ENCODE results near the gene AVPR2. TPM values are rescaled to one million over a fixed set of nuclear protein-coding genes. Genes with fewer than 3 reads are reported as not detected.

The AVPR2 gene
- total RNA-seq, result 0.50 TPM in 1 of 2 replicates, not detected in the other

GRCh38 chrX:153903991-153904957 lies at the start of gene AVPR2:
Gene AVPR2 (plus strand): TSS chrX:153904673. CDS start chrX:153905146, 473 bp downstream.

GRCh38 chrX:153885968-153886903 lies 18.2 kb upstream of the AVPR2 start, which contains the start of gene L1CAM:
Gene L1CAM (minus strand): TSS chrX:153886173. CDS start chrX:153875836, 10,337 bp downstream.

DNA sequence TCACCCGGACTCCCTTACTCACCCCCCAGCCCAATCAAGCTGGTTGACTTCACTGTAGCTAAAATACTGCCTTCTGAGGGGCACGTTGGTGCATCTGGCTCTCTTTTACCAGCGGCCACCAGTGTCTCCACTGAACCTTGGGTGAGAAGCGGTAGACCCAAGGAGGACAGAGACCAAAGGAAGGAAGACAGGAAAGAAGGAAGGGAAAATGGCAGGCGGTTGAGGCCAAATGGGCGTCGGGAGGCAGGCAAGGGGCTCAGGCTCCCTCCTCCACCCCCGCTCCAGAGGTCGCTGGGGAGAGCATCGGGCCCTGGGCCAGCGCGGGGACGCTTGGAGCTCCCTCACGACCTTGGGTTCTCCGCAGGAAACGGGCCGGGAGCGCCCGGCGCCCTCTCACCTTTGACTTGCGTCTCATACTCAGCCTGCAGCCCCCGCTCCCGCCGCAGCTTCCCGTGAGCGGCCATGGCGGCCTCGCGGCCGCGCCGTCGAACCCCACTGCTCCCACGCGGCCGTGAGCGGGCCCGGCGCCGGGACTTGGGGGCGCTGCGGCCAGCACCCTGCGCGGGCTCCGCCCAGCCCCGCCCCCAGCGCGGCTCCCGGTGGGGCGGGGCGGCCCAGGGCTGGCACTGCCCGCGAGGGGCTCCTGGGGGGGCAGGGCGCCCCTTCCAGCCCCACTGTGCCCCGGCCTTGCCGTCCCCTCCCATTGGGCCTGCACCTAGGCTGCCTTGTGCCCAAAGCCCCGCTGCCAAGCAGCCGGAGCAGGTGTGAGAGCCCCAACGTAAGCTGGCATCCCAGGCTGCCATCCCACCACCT lies 21.5 kb downstream of the AVPR2 start, which contains the start of gene ARHGAP4:
Gene ARHGAP4, minus strand, starts transcription at position 526 of the 813 bp plus-strand sequence. Its CDS starts 62 bp downstream, at position 464.

DNA sequence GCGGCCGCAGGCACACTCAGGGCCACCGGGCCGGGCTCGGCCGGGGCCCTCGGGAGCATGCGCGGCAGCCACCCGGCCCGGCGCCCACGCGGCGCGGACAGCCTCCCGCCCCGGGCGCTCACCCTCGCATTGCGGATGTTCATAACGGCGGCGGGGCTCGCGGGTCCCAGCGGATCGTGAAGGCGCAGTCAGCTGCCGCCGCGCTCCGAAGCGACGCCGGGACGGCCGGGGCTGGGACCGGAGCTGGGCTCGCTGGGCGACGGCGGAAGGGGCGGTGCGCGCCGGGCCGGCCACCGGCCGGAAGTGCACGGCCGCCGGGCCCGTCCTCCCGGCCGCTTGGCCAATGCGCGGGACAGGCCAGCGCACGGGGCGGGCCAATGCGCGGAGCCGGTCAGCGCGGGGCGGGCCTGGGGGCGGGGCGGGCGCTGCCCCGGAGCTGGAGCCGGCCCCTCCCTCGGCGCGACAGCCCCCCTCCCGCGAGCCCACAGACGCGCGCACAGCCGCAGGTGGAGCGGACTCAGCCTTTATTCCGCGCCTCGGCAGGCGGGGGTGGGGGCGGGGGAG lies 30.4 kb downstream of the AVPR2 start, which contains the start of gene NAA10:
Gene NAA10, minus strand, starts transcription at position 276 of the 564 bp plus-strand sequence. Its CDS starts 133 bp downstream, at position 143.

GRCh38 chrX:153944140-153944799 lies 39.8 kb downstream of the AVPR2 start, which contains the start of gene RENBP:
Gene RENBP (minus strand): TSS chrX:153944643. CDS start chrX:153944610, 33 bp downstream.

Other genes with a start within 250 kb of the AVPR2 start
- 0.15 TPM in 1 of 2 replicates, not detected in the other for gene PNCK, start 230.9 kb upstream of the AVPR2 start, total RNA-seq
- 7.9 and 8.7 TPM in 2 replicates for gene SLC6A8, start 216.7 kb upstream of the AVPR2 start, total RNA-seq
- 84.3 and 104 TPM in 2 replicates for gene BCAP31, start 180.3 kb upstream of the AVPR2 start, total RNA-seq
- 10.3 and 11.9 TPM in 2 replicates for gene ABCD1, start 179.8 kb upstream of the AVPR2 start, total RNA-seq
- 4.2 and 5.8 TPM in 2 replicates for gene PLXNB3, start 140.4 kb upstream of the AVPR2 start, total RNA-seq
- gene SRPK3, start 123.6 kb upstream of the AVPR2 start, total RNA-seq, result 0.59 and 0.84 TPM in 2 replicates
- 94.1 and 96.8 TPM in 2 replicates for gene IDH3G, start 110.3 kb upstream of the AVPR2 start, total RNA-seq
- gene SSR4, start 110.0 kb upstream of the AVPR2 start, total RNA-seq, result 187 and 269 TPM in 2 replicates
- gene PDZD4, start 74.1 kb upstream of the AVPR2 start, total RNA-seq, result 0.30 and 0.50 TPM in 2 replicates
- gene L1CAM, start 18.5 kb upstream of the AVPR2 start, total RNA-seq, result 28.6 and 30.0 TPM in 2 replicates
- 2.2 and 3.7 TPM in 2 replicates for gene ARHGAP4, start 21.6 kb downstream of the AVPR2 start, total RNA-seq
- 169 and 189 TPM in 2 replicates for gene NAA10, start 30.4 kb downstream of the AVPR2 start, total RNA-seq
- 0.30 and 0.84 TPM in 2 replicates for gene RENBP, start 40.0 kb downstream of the AVPR2 start, total RNA-seq
- gene HCFC1, start 67.1 kb downstream of the AVPR2 start, total RNA-seq, result 39.3 and 43.1 TPM in 2 replicates
- 4.7 and 5.1 TPM in 2 replicates for gene TMEM187, start 68.1 kb downstream of the AVPR2 start, total RNA-seq
- 82.9 and 93.1 TPM in 2 replicates for gene IRAK1, start 115.2 kb downstream of the AVPR2 start, total RNA-seq
- 13.4 and 13.8 TPM in 2 replicates for gene MECP2, start 193.0 kb downstream of the AVPR2 start, total RNA-seq
- gene OPN1LW, start 239.6 kb downstream of the AVPR2 start, total RNA-seq, result not detected in 2 replicates